KMS-11 (cell line): ENCODE data around the gene MINDY4B.

Source experiments
- H2AFZ ChIP-seq: fragments of 200-600 bp; sonication (generic); 2 replicates; pipeline ENCODE4 v1.6.1; 2016; ENCODE audit warnings: antibody characterized with exemption, mixed run types, low read depth
- H3K27ac ChIP-seq: fragments of 200-600 bp; sonication (generic); 2 replicates; pipeline ENCODE4 v1.6.1; 2016; ENCODE audit warnings: mild to moderate bottlenecking, mixed run types
- H3K27me3 ChIP-seq: fragments of 200-600 bp; sonication (generic); 2 replicates; pipeline ENCODE4 v1.6.1; 2017; ENCODE audit warnings: mild to moderate bottlenecking, low read depth, mixed run types, moderate library complexity; ENCODE audit not compliant: insufficient read depth
- H3K36me3 ChIP-seq: fragments of 200-600 bp; sonication (generic); 2 replicates; pipeline ENCODE4 v1.6.1; 2017; ENCODE audit warnings: mild to moderate bottlenecking, mixed run types; ENCODE audit not compliant: insufficient read depth
- H3K4me1 ChIP-seq: fragments of 200-600 bp; sonication (generic); 2 replicates; pipeline ENCODE4 v1.6.1; 2016; ENCODE audit warnings: mild to moderate bottlenecking, low read depth, mixed run types; ENCODE audit not compliant: poor library complexity, severe bottlenecking
- H3K4me2 ChIP-seq: fragments of 200-600 bp; sonication (generic); 2 replicates; pipeline ENCODE4 v1.7.0; 2016; ENCODE audit warnings: mild to moderate bottlenecking, mixed run types
- H3K4me3 ChIP-seq: fragments of 200-600 bp; sonication (generic); IDR thresholded peaks from 2 replicates; pipeline ENCODE4 v1.6.1; 2017; ENCODE audit warnings: low read depth, low read length, mixed read lengths; ENCODE audit not compliant: insufficient read depth
- H3K79me2 ChIP-seq: fragments of 200-600 bp; sonication (generic); 2 replicates; pipeline ENCODE4 v1.6.1; 2016; ENCODE audit warnings: low read depth, mixed run types; ENCODE audit not compliant: insufficient read depth
- H3K9ac ChIP-seq: fragments of 200-600 bp; sonication (generic); 2 replicates; pipeline ENCODE4 v1.6.1; 2016; ENCODE audit warnings: mild to moderate bottlenecking, mixed run types
- H4K20me1 ChIP-seq: fragments of 200-600 bp; sonication (generic); 2 replicates; pipeline ENCODE4 v1.6.1; 2016; ENCODE audit warnings: mild to moderate bottlenecking, mixed run types; ENCODE audit not compliant: insufficient read depth
- CTCF ChIP-seq: fragments of 200-600 bp; sonication (generic); conservative IDR thresholded peaks from 2 replicates; pipeline ENCODE4 v1.6.1; 2017; ENCODE audit warnings: low read depth, mild to moderate bottlenecking, antibody characterized with exemption, low read length, moderate library complexity, mixed read lengths

The MINDY4B gene

GRCh38 chr3:150936693-150937092 lies 31.5 kb upstream of the MINDY4B start:
- TF ChIP-seq CTCF = no peak
- no peak overlapping the region for H3K4me2 ChIP-seq
- no peak overlapping the region for H3K4me3 ChIP-seq
- no peaks in the 10 kb centered on the region for H3K36me3 ChIP-seq
- H3K27me3 ChIP-seq = no peaks in the 10 kb centered on the region
- H2AFZ ChIP-seq = no peak overlapping the region
- no peaks in the 10 kb centered on the region for H3K79me2 ChIP-seq
- H3K4me1 ChIP-seq = no peaks in the 10 kb centered on the region
- no peak overlapping the region for H3K9ac ChIP-seq
- H4K20me1 ChIP-seq = no peaks in the 10 kb centered on the region
- no peak overlapping the region for H3K27ac ChIP-seq

- Histone ChIP-seq H3K9ac (no peak overlapping the region), H3K27me3 (no peaks in the 10 kb centered on the region), H2AFZ (no peak overlapping the region), H3K79me2 (no peaks in the 10 kb centered on the region), H3K36me3 (no peaks in the 10 kb centered on the region), H3K4me3 (no peak overlapping the region), H4K20me1 (no peaks in the 10 kb centered on the region), H3K4me2 (no peak overlapping the region), H3K27ac (no peak overlapping the region), H3K4me1 (no peaks in the 10 kb centered on the region)
- no peak for TF ChIP-seq CTCF
These were observed 28.3 kb upstream of the MINDY4B start for GRCh38 chr3:150933473-150933995.

- no peak overlapping the region for H3K9ac ChIP-seq
- no peaks in the 10 kb centered on the region for H3K4me1 ChIP-seq
- H4K20me1 ChIP-seq = no peaks in the 10 kb centered on the region
- H3K4me2 ChIP-seq = no peak overlapping the region
- no peaks in the 10 kb centered on the region for H3K27me3 ChIP-seq
- no peak overlapping the region for H3K4me3 ChIP-seq
- no peak for TF ChIP-seq CTCF
- H3K27ac ChIP-seq = no peak overlapping the region
- no peak overlapping the region for H2AFZ ChIP-seq
- no peaks in the 10 kb centered on the region for H3K36me3 ChIP-seq
- H3K79me2 ChIP-seq = no peaks in the 10 kb centered on the region
These were observed 26.5 kb upstream of the MINDY4B start for GRCh38 chr3:150931745-150932144.

GRCh38 chr3:150930839-150931238 lies 25.6 kb upstream of the MINDY4B start:
- H3K9ac ChIP-seq = no peak overlapping the region

More at GRCh38 chr3:150930839-150931238, 25.6 kb upstream of the MINDY4B start:
- Histone ChIP-seq H4K20me1 (no peaks in the 10 kb centered on the region), H3K27me3 (no peaks in the 10 kb centered on the region), H3K36me3 (no peaks in the 10 kb centered on the region), H2AFZ (no peak overlapping the region), H3K79me2 (no peaks in the 10 kb centered on the region), H3K27ac (no peak overlapping the region), H3K4me1 (peaks cover 6% of the 10 kb centered on the region), H3K4me3 (no peak overlapping the region), H3K4me2 (no peak overlapping the region)
- TF ChIP-seq CTCF = no peak
